Fibroblast of lung (primary cell): ENCODE results near the gene PROSER1. TPM values are rescaled to one million over a fixed set of nuclear protein-coding genes. Genes with fewer than 3 reads are reported as not detected.

Experiments used
- DNase-seq, 2 donors: peaks; one replicate each; pipeline versions ENCODE4 v3.0.0 to v3.0.0-alpha.2; 2010; ENCODE audit warnings: low read depth in 2 of 2
- H2AFZ ChIP-seq: 2 replicates; pipeline ENCODE4 v1.5.1; 2012; ENCODE audit warnings: low read length, control low read depth, inconsistent platforms
- H3K27ac ChIP-seq: 2 replicates; pipeline ENCODE4 v1.5.1; 2011; ENCODE audit warnings: low read length, control low read depth; ENCODE audit not compliant: insufficient read depth
- H3K27me3 ChIP-seq: 2 replicates; pipeline ENCODE4 v1.5.1; 2011; ENCODE audit warnings: mild to moderate bottlenecking, low read length; ENCODE audit not compliant: control insufficient read depth, insufficient read depth
- H3K36me3 ChIP-seq: 2 replicates; pipeline ENCODE4 v1.5.1; 2011; ENCODE audit warnings: low read length; ENCODE audit not compliant: control insufficient read depth, insufficient read depth
- H3K4me1 ChIP-seq: 2 replicates; pipeline ENCODE4 v1.5.1; 2011; ENCODE audit warnings: low read length; ENCODE audit not compliant: control insufficient read depth, insufficient read depth; ENCODE audit errors: extremely low read depth
- H3K4me2 ChIP-seq: 2 replicates; pipeline ENCODE4 v1.5.1; 2011; ENCODE audit warnings: low read length, control low read depth; ENCODE audit not compliant: insufficient read depth; ENCODE audit errors: extremely low read depth
- H3K4me3 ChIP-seq, 4 experiments: fragments of 200-600 bp in 1 of 4; sonication (generic) in 1 of 4; replicated peaks in 1 of 4; 2 replicates each; pipeline ENCODE4 v1.5.1; 2011 to 2016; ENCODE audit warnings: low read length in 4 of 4, low read depth in 3 of 4, mild to moderate bottlenecking in 3 of 4, control low read depth in 2 of 4, inconsistent platforms in 1 of 4, mixed read lengths in 1 of 4; ENCODE audit not compliant: insufficient read depth in 1 of 4; ENCODE audit errors: control extremely low read depth in 1 of 4
- H3K79me2 ChIP-seq: 2 replicates; pipeline ENCODE4 v1.5.1; 2012; ENCODE audit warnings: mild to moderate bottlenecking, low read length, inconsistent platforms; ENCODE audit not compliant: control insufficient read depth, insufficient read depth
- H3K9ac ChIP-seq: 2 replicates; pipeline ENCODE4 v1.5.1; 2011; ENCODE audit warnings: mild to moderate bottlenecking, low read length, control low read depth; ENCODE audit not compliant: insufficient read depth
- H3K9me3 ChIP-seq: 2 replicates; pipeline ENCODE4 v1.5.1; 2012; ENCODE audit warnings: low read depth, low read length; ENCODE audit not compliant: control insufficient read depth, insufficient read depth
- H4K20me1 ChIP-seq: 2 replicates; pipeline ENCODE4 v1.5.1; 2011; ENCODE audit warnings: low read length; ENCODE audit not compliant: control insufficient read depth, insufficient read depth; ENCODE audit errors: extremely low read depth
- EZH2 ChIP-seq: IDR thresholded peaks from 2 replicates; pipeline ENCODE4 v1.5.1; 2012; ENCODE audit warnings: low read length, control low read depth, mild to moderate bottlenecking; ENCODE audit errors: missing control alignments
- polyA plus RNA-seq, 2 donors: library from polyadenylated mRNA; depleted of rRNA in 1 of 2; stranded (reverse) in 1 of 2; unstranded in 1 of 2; fragments of >200 nt; gene quantifications; 2 replicates each; pipeline ENCODE4 v1.2.1, GENCODE V29; 2011 to 2012; ENCODE audit warnings: missing spikeins in 1 of 2
- total RNA-seq: library from RNA; depleted of rRNA; stranded (reverse); fragments of >200 nt; gene quantifications from 2 replicates; pipeline ENCODE4 v1.2.1, GENCODE V29; 2014
- TF ChIP-seq, protein P1 (sequence below), 2 donors: IDR thresholded peaks in 1 of 2; conservative IDR thresholded peaks in 1 of 2; 1 replicate in 1 of 2; 2 replicates in 1 of 2; pipeline ENCODE4 v1.5.1; 2011 to 2012; ENCODE audit warnings: low read length in 2 of 2, control low read depth in 1 of 2, inconsistent platforms in 1 of 2, low read depth in 1 of 2, mild to moderate bottlenecking in 1 of 2

The PROSER1 gene
- total and polyA plus RNA-seq, 2 donors (not counting 1 experiment from before 2014, with no cell fraction given): 9.5 to 13.9 TPM

DNA sequence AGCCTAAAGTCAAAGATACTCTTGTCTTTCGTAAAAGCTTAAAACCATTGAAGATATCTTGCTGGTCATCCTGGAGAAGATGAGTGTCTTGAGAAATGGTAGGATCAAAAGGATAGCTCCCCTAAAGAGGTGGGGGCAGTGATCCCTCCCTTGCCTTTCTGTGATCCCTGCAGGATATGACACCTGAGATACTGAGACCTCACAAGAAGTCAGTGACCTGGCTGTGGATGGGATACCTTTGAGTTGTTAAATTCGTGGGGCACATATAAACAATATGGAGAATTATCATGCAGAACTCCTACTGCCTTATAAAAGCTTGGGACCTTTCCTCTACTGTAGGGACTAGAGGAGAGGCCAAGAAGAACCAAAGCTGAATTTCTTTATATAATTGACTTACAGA is 68.7 kb downstream of the PROSER1 start:
- H3K9me3 ChIP-seq: no peaks in the 10 kb centered on the region
- no peak overlapping the region for H2AFZ ChIP-seq
- H3K27ac ChIP-seq: no peak overlapping the region
- no peaks in the 10 kb centered on the region for H3K79me2 ChIP-seq
- H4K20me1 ChIP-seq: no peaks in the 10 kb centered on the region
- no peak overlapping the region for H3K9ac ChIP-seq
- no peak overlapping the region for H3K4me2 ChIP-seq
- no peaks in the 10 kb centered on the region for H3K4me1 ChIP-seq
- H3K36me3 ChIP-seq: no peaks in the 10 kb centered on the region
- no peak for DNase-seq
- TF ChIP-seq, protein P1, sequence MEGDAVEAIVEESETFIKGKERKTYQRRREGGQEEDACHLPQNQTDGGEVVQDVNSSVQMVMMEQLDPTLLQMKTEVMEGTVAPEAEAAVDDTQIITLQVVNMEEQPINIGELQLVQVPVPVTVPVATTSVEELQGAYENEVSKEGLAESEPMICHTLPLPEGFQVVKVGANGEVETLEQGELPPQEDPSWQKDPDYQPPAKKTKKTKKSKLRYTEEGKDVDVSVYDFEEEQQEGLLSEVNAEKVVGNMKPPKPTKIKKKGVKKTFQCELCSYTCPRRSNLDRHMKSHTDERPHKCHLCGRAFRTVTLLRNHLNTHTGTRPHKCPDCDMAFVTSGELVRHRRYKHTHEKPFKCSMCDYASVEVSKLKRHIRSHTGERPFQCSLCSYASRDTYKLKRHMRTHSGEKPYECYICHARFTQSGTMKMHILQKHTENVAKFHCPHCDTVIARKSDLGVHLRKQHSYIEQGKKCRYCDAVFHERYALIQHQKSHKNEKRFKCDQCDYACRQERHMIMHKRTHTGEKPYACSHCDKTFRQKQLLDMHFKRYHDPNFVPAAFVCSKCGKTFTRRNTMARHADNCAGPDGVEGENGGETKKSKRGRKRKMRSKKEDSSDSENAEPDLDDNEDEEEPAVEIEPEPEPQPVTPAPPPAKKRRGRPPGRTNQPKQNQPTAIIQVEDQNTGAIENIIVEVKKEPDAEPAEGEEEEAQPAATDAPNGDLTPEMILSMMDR (conservative IDR thresholded peaks at IDR 0.05 in 1 of 2, IDR thresholded peaks at IDR 0.05 in 1 of 2; ENCODE audit: low read depth in 1 of 2, low read length in 2 of 2): no peak
- TF ChIP-seq EZH2: no peak
- H3K27me3 ChIP-seq: no peaks in the 10 kb centered on the region
- H3K4me3 ChIP-seq: no peak overlapping the region

DNA sequence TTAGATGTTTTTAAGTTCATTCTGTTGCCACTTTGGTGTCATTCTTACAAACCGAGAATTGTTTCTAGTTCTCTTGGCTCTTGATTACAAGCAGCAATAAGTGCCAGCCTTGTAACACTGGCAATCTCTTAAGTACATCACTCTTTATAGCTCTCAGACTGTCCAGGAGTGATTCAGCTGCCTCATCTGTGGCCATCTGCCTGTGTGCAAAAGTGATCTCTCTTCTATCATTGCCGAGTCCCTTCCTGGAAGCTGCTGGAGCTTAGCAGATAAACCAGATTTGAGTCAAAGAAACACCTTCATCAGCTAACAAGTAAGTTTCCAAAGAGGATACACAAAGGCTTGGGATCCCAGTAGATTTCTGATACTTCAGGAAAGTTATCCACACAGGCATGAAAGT is 70.4 kb downstream of the PROSER1 start:
- H3K4me2 ChIP-seq: no peak overlapping the region
- H3K79me2 ChIP-seq: no peaks in the 10 kb centered on the region
- H3K9me3 ChIP-seq: no peaks in the 10 kb centered on the region
- H3K36me3 ChIP-seq: no peaks in the 10 kb centered on the region
- no peak for DNase-seq
- no peak overlapping the region for H3K9ac ChIP-seq
- no peak overlapping the region for H2AFZ ChIP-seq
- H4K20me1 ChIP-seq: no peaks in the 10 kb centered on the region
- H3K27me3 ChIP-seq: no peaks in the 10 kb centered on the region
- H3K4me1 ChIP-seq: no peaks in the 10 kb centered on the region
- no peak overlapping the region for H3K4me3 ChIP-seq
- no peak overlapping the region for H3K27ac ChIP-seq
- TF ChIP-seq, protein P1 (conservative IDR thresholded peaks at IDR 0.05 in 1 of 2, IDR thresholded peaks at IDR 0.05 in 1 of 2; ENCODE audit: low read depth in 1 of 2, low read length in 2 of 2): no peak
- no peak for TF ChIP-seq EZH2

DNA sequence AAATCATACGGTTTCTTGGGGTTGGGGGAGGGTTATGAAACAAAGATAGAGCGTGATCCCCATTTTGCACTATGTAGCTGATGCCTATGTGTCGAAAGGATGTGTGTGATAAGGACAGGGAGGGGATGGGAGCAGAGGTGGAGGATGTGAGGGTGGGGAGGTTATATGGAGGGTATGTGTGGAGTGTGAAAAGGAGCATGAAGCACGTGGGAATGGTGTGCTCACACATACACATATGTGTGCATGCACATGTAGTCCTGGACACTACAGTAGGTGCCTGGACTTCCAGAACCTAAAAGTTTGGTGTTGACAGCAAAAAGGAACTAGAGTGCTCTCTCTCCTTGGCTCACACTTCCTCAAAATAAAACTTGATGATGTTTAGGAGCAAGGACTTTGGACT is 72.6 kb downstream of the PROSER1 start:
- Histone ChIP-seq H3K27me3 (no peaks in the 10 kb centered on the region), H4K20me1 (no peaks in the 10 kb centered on the region), H3K4me1 (no peaks in the 10 kb centered on the region), H2AFZ (no peak overlapping the region), H3K79me2 (no peaks in the 10 kb centered on the region), H3K9ac (no peak overlapping the region), H3K9me3 (no peaks in the 10 kb centered on the region), H3K4me2 (no peak overlapping the region), H3K36me3 (no peaks in the 10 kb centered on the region), H3K4me3 (no peak overlapping the region), H3K27ac (no peak overlapping the region)
- DNase-seq: no peak
- TF ChIP-seq, protein P1 (conservative IDR thresholded peaks at IDR 0.05 in 1 of 2, IDR thresholded peaks at IDR 0.05 in 1 of 2; ENCODE audit: low read depth in 1 of 2, low read length in 2 of 2): no peak
- no peak for TF ChIP-seq EZH2
